ENCODE results near the gene FGF21. TPM values are rescaled to one million over a fixed set of nuclear protein-coding genes. Genes with fewer than 3 reads are reported as not detected.

FGF21 gene
- total RNA-seq, 1 experiment from 2014 or later: not detected

- intact Hi-C loops (cut with micrococcal nuclease): loop anchor here (5.0 kb wide), 1 partner anchor 34 kb away; no protein-coding TSS in a partner anchor
- Histone ChIP-seq H3K9me2 (replicated peaks; ENCODE audit: low read length) (no peaks in the 10 kb centered on the region), H3K36me3 (ENCODE audit: low read depth, low read length) (no peaks in the 10 kb centered on the region), H3K4me1 (ENCODE audit: insufficient read depth, low read length) (no peaks in the 10 kb centered on the region; the same call in 1 of the 2 replicates), H3K79me2 (ENCODE audit: low read length) (peaks cover 9% of the 10 kb centered on the region), H3K27me3 (ENCODE audit: low read length) (no peaks in the 10 kb centered on the region), H3F3A (ENCODE audit: low read length, unreplicated experiment) (no peaks in the 10 kb centered on the region), H2AFZ (ENCODE audit: low read length) (no peak overlapping the region), H3K9me3 (ENCODE audit: low read length) (no peaks in the 10 kb centered on the region), H3K9ac (ENCODE audit: low read length) (no peak overlapping the region), H3K4me2 (ENCODE audit: low read length) (no peak overlapping the region), H3K4me3 (ENCODE audit: low read length) (no peak overlapping the region), H4K20me1 (ENCODE audit: low read length) (no peaks in the 10 kb centered on the region), H3K27ac (ENCODE audit: low read length) (no peak overlapping the region)
- CTCF ChIA-PET: no interaction called here
- DNase-seq: no peak
- POLR2A ChIA-PET (ENCODE audit: unreplicated experiment): no interaction called here
- BruUV-seq (replicated peaks): no TSS peak
- no peak for TF ChIP-seq EZH2 (IDR thresholded peaks at IDR 0.05; ENCODE audit: low read length, unreplicated experiment)
- TF ChIP-seq, protein P1, sequence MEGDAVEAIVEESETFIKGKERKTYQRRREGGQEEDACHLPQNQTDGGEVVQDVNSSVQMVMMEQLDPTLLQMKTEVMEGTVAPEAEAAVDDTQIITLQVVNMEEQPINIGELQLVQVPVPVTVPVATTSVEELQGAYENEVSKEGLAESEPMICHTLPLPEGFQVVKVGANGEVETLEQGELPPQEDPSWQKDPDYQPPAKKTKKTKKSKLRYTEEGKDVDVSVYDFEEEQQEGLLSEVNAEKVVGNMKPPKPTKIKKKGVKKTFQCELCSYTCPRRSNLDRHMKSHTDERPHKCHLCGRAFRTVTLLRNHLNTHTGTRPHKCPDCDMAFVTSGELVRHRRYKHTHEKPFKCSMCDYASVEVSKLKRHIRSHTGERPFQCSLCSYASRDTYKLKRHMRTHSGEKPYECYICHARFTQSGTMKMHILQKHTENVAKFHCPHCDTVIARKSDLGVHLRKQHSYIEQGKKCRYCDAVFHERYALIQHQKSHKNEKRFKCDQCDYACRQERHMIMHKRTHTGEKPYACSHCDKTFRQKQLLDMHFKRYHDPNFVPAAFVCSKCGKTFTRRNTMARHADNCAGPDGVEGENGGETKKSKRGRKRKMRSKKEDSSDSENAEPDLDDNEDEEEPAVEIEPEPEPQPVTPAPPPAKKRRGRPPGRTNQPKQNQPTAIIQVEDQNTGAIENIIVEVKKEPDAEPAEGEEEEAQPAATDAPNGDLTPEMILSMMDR (conservative IDR thresholded peaks at IDR 0.05; ENCODE audit: low read depth, low read length): no peak
- ATAC-seq: no peak
These were observed 44.1 kb upstream of the FGF21 start for GRCh38 chr19:48711106-48711662.

GRCh38 chr19:48713041-48713863, 42.1 kb upstream of the FGF21 start:
- H3K27ac ChIP-seq (ENCODE audit: low read length): no peak overlapping the region
- H3K4me1 ChIP-seq (ENCODE audit: insufficient read depth, low read length): no peaks in the 10 kb centered on the region; the same call in 1 of the 2 replicates
- no peaks in the 10 kb centered on the region for H4K20me1 ChIP-seq (ENCODE audit: low read length)
- ChIA-PET POLR2A (ENCODE audit: unreplicated experiment) (no interaction called here), CTCF (interaction anchor here (1.3 kb wide), 1 partner anchor 14 kb away, joined by 4 read pairs; no protein-coding TSS in a partner anchor)
- intact Hi-C loops (cut with micrococcal nuclease): loop anchor here (5.0 kb wide), 1 partner anchor 36 kb away; no protein-coding TSS in a partner anchor
- H3K36me3 ChIP-seq (ENCODE audit: low read depth, low read length): no peaks in the 10 kb centered on the region
- peak overlapping the region; percentile 89 for H2AFZ ChIP-seq (ENCODE audit: low read length)
- peak overlapping the region; percentile 91 for H3K4me3 ChIP-seq (ENCODE audit: low read length)
- H3K9ac ChIP-seq (ENCODE audit: low read length): peak overlapping the region; percentile 48
- H3K9me2 ChIP-seq (replicated peaks; ENCODE audit: low read length): no peaks in the 10 kb centered on the region
- H3K79me2 ChIP-seq (ENCODE audit: low read length): peaks cover 9% of the 10 kb centered on the region
- H3F3A ChIP-seq (ENCODE audit: low read length, unreplicated experiment): no peaks in the 10 kb centered on the region
- ATAC-seq: no peak
- DNase-seq: no peak
- TF ChIP-seq EZH2 (IDR thresholded peaks at IDR 0.05; ENCODE audit: low read length, unreplicated experiment) (no peak), EZH2phosphoT487 (IDR thresholded peaks at IDR 0.05; ENCODE audit: borderline replicate concordance, low read length) (no peak)
- TF ChIP-seq, protein P1 (conservative IDR thresholded peaks at IDR 0.05; ENCODE audit: low read depth, low read length): no peak
- H3K27me3 ChIP-seq (ENCODE audit: low read length): no peaks in the 10 kb centered on the region
- peak overlapping the region; percentile 81 for H3K4me2 ChIP-seq (ENCODE audit: low read length)
- H3K9me3 ChIP-seq (ENCODE audit: low read length): no peaks in the 10 kb centered on the region
- TSS peak; percentile 49 for BruUV-seq (replicated peaks)

All from PC-3 (cell line).